Stimulated activated CD4-positive, alpha-beta T cell treated with anti-CD3 and anti-CD28 coated beads, Interleukin-1b, Interleukin-23, amount 100 ng/mL, for 1 hour (primary cell): Measurements from ENCODE around the gene PIEZO2.
"Not testable (repeated sequence)": the region's sequence is repeated elsewhere in the genome, so short reads cannot be mapped to it uniquely, and the experiment has no call there.

Experiments
- DNase-seq, 2 donors: peaks; one replicate each; pipeline ENCODE4 v3.0.0-alpha.2; 2020; ENCODE audit warnings: low read depth in 2 of 2

Gene PIEZO2

GRCh38 chr18:10846657-10847407 lies 302.5 kb downstream of the PIEZO2 start:
- no peak for DNase-seq

GRCh38 chr18:10846035-10846434 lies 303.3 kb downstream of the PIEZO2 start:
- not testable (repeated sequence) for DNase-seq

GRCh38 chr18:10843565-10843964 lies 305.8 kb downstream of the PIEZO2 start:
- DNase-seq = no peak

- no peak for DNase-seq
These were observed 306.5 kb downstream of the PIEZO2 start for GRCh38 chr18:10842861-10843260.

- DNase-seq = no peak
These were observed 307.0 kb downstream of the PIEZO2 start for GRCh38 chr18:10842371-10842770.

GRCh38 chr18:10841203-10841602 lies 308.2 kb downstream of the PIEZO2 start:
- DNase-seq = no peak

GRCh38 chr18:10840743-10841142 lies 308.6 kb downstream of the PIEZO2 start:
- no peak for DNase-seq

- DNase-seq = no peak
These were observed 309.9 kb downstream of the PIEZO2 start for GRCh38 chr18:10839421-10839820.

- no peak for DNase-seq
These were observed 310.8 kb downstream of the PIEZO2 start for GRCh38 chr18:10838553-10838952.

- DNase-seq = no peak
These were observed 315.1 kb downstream of the PIEZO2 start for GRCh38 chr18:10834128-10834815.

- no peak for DNase-seq
These were observed 315.7 kb downstream of the PIEZO2 start for GRCh38 chr18:10833656-10834055.

GRCh38 chr18:10826400-10826799 lies 323.0 kb downstream of the PIEZO2 start:
- DNase-seq = no peak

GRCh38 chr18:10822456-10822855 lies 326.9 kb downstream of the PIEZO2 start:
- DNase-seq = no peak

- no peak for DNase-seq
These were observed 328.7 kb downstream of the PIEZO2 start for GRCh38 chr18:10820681-10821080.

GRCh38 chr18:10814336-10814735 lies 335.0 kb downstream of the PIEZO2 start:
- no peak for DNase-seq

GRCh38 chr18:10805587-10806118 lies 343.7 kb downstream of the PIEZO2 start:
- DNase-seq = no peak

GRCh38 chr18:10804126-10804525 lies 345.2 kb downstream of the PIEZO2 start:
- DNase-seq = no peak

GRCh38 chr18:10798727-10799550 lies 350.4 kb downstream of the PIEZO2 start:
- DNase-seq = no peak

- no peak for DNase-seq
These were observed 351.5 kb downstream of the PIEZO2 start for GRCh38 chr18:10797896-10798295.

GRCh38 chr18:10794771-10795170 lies 354.6 kb downstream of the PIEZO2 start:
- DNase-seq = no peak

- no peak for DNase-seq
These were observed 355.5 kb downstream of the PIEZO2 start for GRCh38 chr18:10793730-10794370.

- DNase-seq = no peak
These were observed 357.2 kb downstream of the PIEZO2 start for GRCh38 chr18:10792181-10792580.
